Large intestine (tissue), 3 donors: Measurements from ENCODE around the gene UNC79. TPM values are rescaled to one million over a fixed set of nuclear protein-coding genes. Genes with fewer than 3 reads are reported as not detected.

Experiments used
- DNase-seq, 2 donors: peaks; one replicate each; pipeline versions ENCODE4 v3.0.0 to v3.0.0-alpha.2; 2013
- H3K27ac ChIP-seq: one replicate; pipeline ENCODE4 v1.5.1; 2013; ENCODE audit warnings: low read length
- H3K27me3 ChIP-seq: 2 replicates; pipeline ENCODE4 v1.6.1; 2013; ENCODE audit warnings: low read length; ENCODE audit not compliant: control insufficient read depth, insufficient read depth
- H3K36me3 ChIP-seq: 2 replicates; pipeline ENCODE4 v1.6.1; 2013; ENCODE audit warnings: low read length; ENCODE audit not compliant: control insufficient read depth, insufficient read depth
- H3K4me1 ChIP-seq: one replicate; pipeline ENCODE4 v1.6.1; 2013; ENCODE audit warnings: low read length; ENCODE audit not compliant: control insufficient read depth, insufficient read depth
- H3K4me3 ChIP-seq: one replicate; pipeline ENCODE4 v1.5.1; 2013; ENCODE audit warnings: low read length
- H3K9me3 ChIP-seq: one replicate; pipeline ENCODE4 v1.6.1; 2013; ENCODE audit warnings: mild to moderate bottlenecking, low read depth, low read length, moderate library complexity; ENCODE audit not compliant: control insufficient read depth
- WGBS: methylation state at CpG from one replicate; pipeline ENCODE4 v1.1.5; 2013; ENCODE audit warnings: low lambda C conversion rate; ENCODE audit not compliant: insufficient coverage; 5-methylcytosine and 5-hydroxymethylcytosine counted together
- polyA plus RNA-seq: library from polyadenylated mRNA; unstranded; fragments of 120-200 nt; gene quantifications from one replicate; pipeline ENCODE4 v1.2.1, GENCODE V29; 2013

Gene UNC79
- polyA plus RNA-seq, 1 donor = 1.5 TPM

GRCh38 chr14:93703941-93704340, 273.2 kb downstream of the UNC79 start:
- Histone ChIP-seq H3K27ac (no peak overlapping the region), H3K4me3 (no peak overlapping the region), H3K36me3 (no peaks in the 10 kb centered on the region), H3K4me1 (no peaks in the 10 kb centered on the region), H3K27me3 (no peaks in the 10 kb centered on the region), H3K9me3 (no peaks in the 10 kb centered on the region)
- DNase-seq = no peak
- WGBS = no CpG with 5 or more reads among the region's 6 CpGs

GRCh38 chr14:93705513-93706156, 274.9 kb downstream of the UNC79 start:
- Histone ChIP-seq H3K36me3 (no peaks in the 10 kb centered on the region), H3K9me3 (no peaks in the 10 kb centered on the region), H3K27ac (no peak overlapping the region), H3K4me3 (no peak overlapping the region), H3K4me1 (no peaks in the 10 kb centered on the region), H3K27me3 (no peaks in the 10 kb centered on the region)
- DNase-seq = no peak
- WGBS = no CpG with 5 or more reads among the region's 15 CpGs

DNA sequence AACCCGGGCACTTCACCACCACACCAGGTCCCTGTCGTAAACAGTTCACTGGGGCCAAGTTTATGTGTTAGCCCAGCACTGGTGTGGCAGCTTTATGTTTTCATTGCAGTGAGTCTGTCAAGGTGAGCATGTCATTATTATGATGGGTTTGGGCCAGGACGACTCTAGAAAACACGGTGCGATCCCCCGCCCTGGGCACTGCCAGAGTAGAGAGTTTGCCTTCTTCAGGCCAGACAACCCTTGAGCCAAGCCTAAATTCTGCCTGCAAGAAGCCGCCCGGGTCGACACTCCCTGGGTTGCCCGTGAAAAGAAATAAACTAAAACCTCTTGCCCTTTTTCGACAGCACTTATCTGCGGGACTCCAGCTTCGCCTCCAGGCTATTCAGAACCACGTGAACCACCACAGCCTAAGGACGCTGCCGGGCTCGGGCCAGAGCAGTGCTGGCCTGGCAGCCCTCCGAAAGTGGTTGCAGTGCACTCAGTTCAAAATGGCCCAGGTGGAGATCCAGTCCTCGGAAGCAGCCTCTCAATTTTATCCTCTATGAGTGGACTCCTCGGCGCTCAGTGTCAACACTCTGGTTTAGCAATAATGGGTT, 275.7 kb downstream of the UNC79 start:
- Histone ChIP-seq H3K27me3 (no peaks in the 10 kb centered on the region), H3K27ac (no peak overlapping the region), H3K36me3 (no peaks in the 10 kb centered on the region), H3K4me1 (no peaks in the 10 kb centered on the region), H3K9me3 (no peaks in the 10 kb centered on the region), H3K4me3 (no peak overlapping the region)
- DNase-seq = no peak
- 72% methylated on average over 2 of the region's 21 CpGs for WGBS

- H3K4me3 ChIP-seq = no peak overlapping the region
- DNase-seq = no peak
- H3K36me3 ChIP-seq = no peaks in the 10 kb centered on the region
- H3K27ac ChIP-seq = no peak overlapping the region
- 100% methylated on average over 1 of the region's 3 CpGs for WGBS
- no peaks in the 10 kb centered on the region for H3K4me1 ChIP-seq
- H3K9me3 ChIP-seq = no peaks in the 10 kb centered on the region
- no peaks in the 10 kb centered on the region for H3K27me3 ChIP-seq
Measured at GRCh38 chr14:93707475-93707874, 276.7 kb downstream of the UNC79 start.

- Histone ChIP-seq H3K4me1 (no peaks in the 10 kb centered on the region), H3K36me3 (no peaks in the 10 kb centered on the region), H3K27me3 (no peaks in the 10 kb centered on the region), H3K9me3 (no peaks in the 10 kb centered on the region), H3K27ac (no peak overlapping the region), H3K4me3 (no peak overlapping the region)
- no peak for DNase-seq
- 60% methylated on average over 1 of the region's 6 CpGs for WGBS
Measured at GRCh38 chr14:93708311-93708734, 277.6 kb downstream of the UNC79 start.

GRCh38 chr14:93708800-93709199, 278.1 kb downstream of the UNC79 start:
- H3K4me1 ChIP-seq = no peaks in the 10 kb centered on the region
- no peak overlapping the region for H3K4me3 ChIP-seq
- no peaks in the 10 kb centered on the region for H3K36me3 ChIP-seq
- DNase-seq = no peak
- no peaks in the 10 kb centered on the region for H3K9me3 ChIP-seq
- WGBS = 91% methylated on average over 4 of the region's 5 CpGs
- H3K27me3 ChIP-seq = no peaks in the 10 kb centered on the region
- no peak overlapping the region for H3K27ac ChIP-seq

GRCh38 chr14:93709249-93709648, 278.5 kb downstream of the UNC79 start:
- no peaks in the 10 kb centered on the region for H3K9me3 ChIP-seq
- H3K4me3 ChIP-seq = no peak overlapping the region
- WGBS = no CpG with 5 or more reads among the region's 4 CpGs
- H3K36me3 ChIP-seq = no peaks in the 10 kb centered on the region
- no peaks in the 10 kb centered on the region for H3K27me3 ChIP-seq
- no peaks in the 10 kb centered on the region for H3K4me1 ChIP-seq
- no peak overlapping the region for H3K27ac ChIP-seq
- DNase-seq = no peak

DNA sequence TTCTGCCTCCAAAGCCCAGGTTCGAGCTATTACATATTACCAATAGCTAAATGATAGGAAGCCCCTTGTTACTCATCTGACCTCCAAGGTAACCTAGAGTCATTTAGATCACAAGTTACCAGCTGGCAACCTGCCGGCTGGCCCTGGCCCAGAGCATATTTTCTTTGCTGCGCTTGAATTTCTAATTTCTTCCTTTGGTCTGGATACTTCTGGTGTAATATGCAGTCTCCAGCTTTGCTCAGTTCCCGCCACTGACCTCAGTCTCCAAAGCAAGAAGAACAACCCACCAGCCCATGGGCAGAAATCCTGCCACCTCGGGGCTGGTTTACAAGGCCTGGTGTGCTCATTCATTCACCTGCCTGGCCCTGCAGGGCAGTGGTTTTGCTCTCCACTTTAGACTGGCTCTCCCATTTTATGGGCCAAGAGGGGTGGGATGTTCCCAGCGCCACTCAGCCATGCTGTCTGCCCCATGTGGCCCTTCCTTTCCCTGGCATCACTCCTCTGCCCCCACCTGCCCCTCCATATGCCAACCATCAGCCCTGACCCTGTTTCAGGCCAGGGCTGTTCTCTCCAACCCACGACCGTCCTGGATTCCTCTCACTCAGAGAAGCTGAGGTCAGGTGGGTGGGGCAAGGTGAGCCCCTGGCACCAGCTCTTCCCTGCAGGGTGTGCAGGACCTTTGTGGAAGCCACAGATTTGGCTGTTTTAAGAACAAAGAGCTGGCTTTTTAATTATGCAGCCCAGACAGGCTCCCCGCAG, 281.5 kb downstream of the UNC79 start:
- no peaks in the 10 kb centered on the region for H3K4me1 ChIP-seq
- no CpG with 5 or more reads among the region's 9 CpGs for WGBS
- no peak overlapping the region for H3K27ac ChIP-seq
- H3K27me3 ChIP-seq = no peaks in the 10 kb centered on the region
- H3K4me3 ChIP-seq = no peak overlapping the region
- no peaks in the 10 kb centered on the region for H3K9me3 ChIP-seq
- DNase-seq = no peak
- no peaks in the 10 kb centered on the region for H3K36me3 ChIP-seq

GRCh38 chr14:93712838-93713724, 282.3 kb downstream of the UNC79 start:
- no CpG with 5 or more reads among the region's 18 CpGs for WGBS
- no peaks in the 10 kb centered on the region for H3K27me3 ChIP-seq
- no peaks in the 10 kb centered on the region for H3K4me1 ChIP-seq
- no peak overlapping the region for H3K4me3 ChIP-seq
- no peaks in the 10 kb centered on the region for H3K36me3 ChIP-seq
- no peak for DNase-seq
- no peak overlapping the region for H3K27ac ChIP-seq
- no peaks in the 10 kb centered on the region for H3K9me3 ChIP-seq
